SK-N-SH treated with all-trans-retinoic acid at 6 μM for 48 hours (cell line): ENCODE data around the gene MAP1B.

ENCODE experiments used
- ATAC-seq: fragments of 200-7000 bp; cut with Tn5 transposase; 3 replicates; pipeline ENCODE4 v1.9.1; 2020; ENCODE audit warnings: mild to moderate bottlenecking, moderate library complexity
- ARNTL ChIP-seq: fragments of 450-650 bp; formaldehyde crosslinking; IDR thresholded peaks from 2 replicates; pipeline ENCODE4 v1.5.0; 2020; ENCODE audit warnings: low read depth, mild to moderate bottlenecking, moderate library complexity, borderline replicate concordance
- BACH2 ChIP-seq: fragments of 250-450 bp; sonication (Bioruptor Pico); IDR thresholded peaks from 2 replicates; pipeline ENCODE4 v1.9.0; 2021; ENCODE audit warnings: mild to moderate bottlenecking, borderline replicate concordance
- CREB5 ChIP-seq: fragments of 250-450 bp; sonication (Bioruptor Pico); IDR thresholded peaks from 2 replicates; pipeline ENCODE4 v1.5.1; 2020; ENCODE audit warnings: low read depth, mild to moderate bottlenecking, moderate library complexity
- CSDC2 ChIP-seq: fragments of 250-450 bp; sonication (Bioruptor Pico); IDR thresholded peaks from 2 replicates; pipeline ENCODE4 v1.5.0; 2020; ENCODE audit warnings: mild to moderate bottlenecking, moderate library complexity
- CSRNP3 ChIP-seq: fragments of 250-450 bp; sonication (Bioruptor Pico); IDR thresholded peaks from 2 replicates; pipeline ENCODE4 v1.5.1; 2021; ENCODE audit warnings: mild to moderate bottlenecking, moderate library complexity
- ESRRG ChIP-seq: fragments of 250-450 bp; sonication (Bioruptor Pico); IDR thresholded peaks from 2 replicates; pipeline ENCODE4 v1.6.1; 2021; ENCODE audit warnings: mild to moderate bottlenecking
- GLIS3 ChIP-seq: fragments of 250-450 bp; sonication (Bioruptor Pico); IDR thresholded peaks from 2 replicates; pipeline ENCODE4 v1.5.0; 2020; ENCODE audit warnings: mild to moderate bottlenecking, moderate library complexity
- ISL1 ChIP-seq: fragments of 250-450 bp; sonication (Bioruptor Pico); IDR thresholded peaks from 2 replicates; pipeline ENCODE4 v2.1.2; 2022; ENCODE audit warnings: mild to moderate bottlenecking, moderate library complexity
- OSR1 ChIP-seq: fragments of 250-450 bp; sonication (Bioruptor Pico); IDR thresholded peaks from 2 replicates; pipeline ENCODE4 v1.8.0; 2022; ENCODE audit warnings: moderate library complexity, mild to moderate bottlenecking, inconsistent platforms
- POU6F1 ChIP-seq: fragments of 250-450 bp; sonication (Bioruptor Pico); IDR thresholded peaks from 2 replicates; pipeline ENCODE4 v1.8.0; 2021; ENCODE audit warnings: low read depth, mild to moderate bottlenecking, moderate library complexity, borderline replicate concordance
- PPARA ChIP-seq: fragments of 250-450 bp; sonication (Bioruptor Pico); IDR thresholded peaks from 2 replicates; pipeline ENCODE4 v1.5.0; 2020; ENCODE audit warnings: mild to moderate bottlenecking, borderline replicate concordance
- RARB ChIP-seq: fragments of 250-450 bp; sonication (Bioruptor Pico); IDR thresholded peaks from 2 replicates; pipeline ENCODE4 v1.8.0; 2021; ENCODE audit warnings: mild to moderate bottlenecking, moderate library complexity
- SNAI2 ChIP-seq: fragments of 250-450 bp; sonication (Bioruptor Pico); IDR thresholded peaks from 2 replicates; pipeline ENCODE4 v1.5.0; 2020; ENCODE audit warnings: mild to moderate bottlenecking, moderate library complexity
- TCF4 ChIP-seq: fragments of 250-450 bp; sonication (Bioruptor Pico); IDR thresholded peaks from 2 replicates; pipeline ENCODE4 v1.8.0; 2021; ENCODE audit warnings: mild to moderate bottlenecking, moderate library complexity, borderline replicate concordance
- TOX ChIP-seq: fragments of 250-450 bp; sonication (Bioruptor Pico); IDR thresholded peaks from 2 replicates; pipeline ENCODE4 v1.8.0; 2021; ENCODE audit warnings: mild to moderate bottlenecking, moderate library complexity, borderline replicate concordance
- TSHZ2 ChIP-seq: fragments of 250-450 bp; sonication (Bioruptor Pico); IDR thresholded peaks from 2 replicates; pipeline ENCODE4 v1.5.0; 2020; ENCODE audit warnings: mild to moderate bottlenecking, moderate library complexity
- ZC3H10 ChIP-seq: fragments of 250-450 bp; sonication (Bioruptor Pico); IDR thresholded peaks from 2 replicates; pipeline ENCODE4 v1.5.1; 2021; ENCODE audit warnings: mild to moderate bottlenecking, moderate library complexity
- ZFP3 ChIP-seq: fragments of 250-450 bp; sonication (Bioruptor Pico); IDR thresholded peaks from 2 replicates; pipeline ENCODE4 v1.5.0; 2020; ENCODE audit warnings: mild to moderate bottlenecking, moderate library complexity
- ZFP30 ChIP-seq: fragments of 450-650 bp; formaldehyde crosslinking; IDR thresholded peaks from 2 replicates; pipeline ENCODE4 v1.5.0; 2022; ENCODE audit warnings: mild to moderate bottlenecking, moderate library complexity
- ZNF565 ChIP-seq: fragments of 450-650 bp; formaldehyde crosslinking; conservative IDR thresholded peaks from 2 replicates; pipeline ENCODE4 v1.5.0; 2020; ENCODE audit warnings: low read depth, mild to moderate bottlenecking, moderate library complexity
- ZNF70 ChIP-seq: fragments of 450-650 bp; formaldehyde crosslinking; IDR thresholded peaks from 2 replicates; pipeline ENCODE4 v1.5.0; 2020; ENCODE audit warnings: mild to moderate bottlenecking, moderate library complexity
- ZNF8 ChIP-seq: fragments of 450-650 bp; formaldehyde crosslinking; IDR thresholded peaks from 2 replicates; pipeline ENCODE4 v1.5.0; 2020; ENCODE audit warnings: mild to moderate bottlenecking, moderate library complexity
- TF ChIP-seq, protein P1 (sequence below): fragments of 250-450 bp; sonication (Bioruptor Pico); IDR thresholded peaks from 2 replicates; pipeline ENCODE4 v1.8.0; 2020; ENCODE audit warnings: mild to moderate bottlenecking, moderate library complexity, borderline replicate concordance

The MAP1B gene

DNA sequence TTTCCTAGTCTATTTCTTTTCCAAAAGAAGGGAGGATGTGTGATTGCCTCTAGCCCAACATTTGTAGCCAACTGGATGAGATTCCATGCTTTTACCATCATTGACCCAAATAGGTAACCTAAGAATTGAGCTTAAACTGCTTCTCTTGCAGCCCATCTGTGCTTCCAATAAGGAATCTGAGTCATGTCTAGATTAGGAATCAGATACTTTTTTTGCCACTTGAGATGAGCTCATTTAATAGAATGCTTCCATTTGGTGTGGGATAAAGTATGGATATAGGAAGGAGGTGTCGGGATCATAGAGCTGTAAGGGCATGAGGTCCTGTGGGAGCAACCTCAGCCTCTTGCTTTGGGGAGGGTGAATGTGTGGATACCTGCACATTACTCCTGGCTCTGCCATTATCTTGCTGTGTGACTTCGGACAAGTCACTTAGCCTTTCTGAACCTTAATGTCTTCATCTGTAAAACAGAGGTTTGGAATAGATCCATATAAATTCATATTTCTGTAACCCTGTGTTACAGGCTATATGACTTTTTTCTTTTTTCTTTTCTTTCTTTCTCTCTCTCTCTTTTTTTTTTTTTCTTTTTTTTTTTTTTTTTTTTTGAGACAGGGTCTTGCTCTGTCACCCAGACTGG lies 56.2 kb downstream of the MAP1B start:
- no peak for ATAC-seq
- no peak for TF ChIP-seq ZNF70 (CRISPR knock-in tag)
- TF ChIP-seq CSDC2 (CRISPR knock-in tag) = no peak
- no peak for TF ChIP-seq GLIS3
- TF ChIP-seq RARB = no peak
- no peak for TF ChIP-seq TOX (CRISPR knock-in tag)
- no peak for TF ChIP-seq BACH2 (CRISPR knock-in tag)
- TF ChIP-seq CSRNP3 (CRISPR knock-in tag) = no peak
- TF ChIP-seq ARNTL = no peak
- no peak for TF ChIP-seq POU6F1 (CRISPR knock-in tag)
- TF ChIP-seq, all 23 proteins: peak for 0

DNA sequence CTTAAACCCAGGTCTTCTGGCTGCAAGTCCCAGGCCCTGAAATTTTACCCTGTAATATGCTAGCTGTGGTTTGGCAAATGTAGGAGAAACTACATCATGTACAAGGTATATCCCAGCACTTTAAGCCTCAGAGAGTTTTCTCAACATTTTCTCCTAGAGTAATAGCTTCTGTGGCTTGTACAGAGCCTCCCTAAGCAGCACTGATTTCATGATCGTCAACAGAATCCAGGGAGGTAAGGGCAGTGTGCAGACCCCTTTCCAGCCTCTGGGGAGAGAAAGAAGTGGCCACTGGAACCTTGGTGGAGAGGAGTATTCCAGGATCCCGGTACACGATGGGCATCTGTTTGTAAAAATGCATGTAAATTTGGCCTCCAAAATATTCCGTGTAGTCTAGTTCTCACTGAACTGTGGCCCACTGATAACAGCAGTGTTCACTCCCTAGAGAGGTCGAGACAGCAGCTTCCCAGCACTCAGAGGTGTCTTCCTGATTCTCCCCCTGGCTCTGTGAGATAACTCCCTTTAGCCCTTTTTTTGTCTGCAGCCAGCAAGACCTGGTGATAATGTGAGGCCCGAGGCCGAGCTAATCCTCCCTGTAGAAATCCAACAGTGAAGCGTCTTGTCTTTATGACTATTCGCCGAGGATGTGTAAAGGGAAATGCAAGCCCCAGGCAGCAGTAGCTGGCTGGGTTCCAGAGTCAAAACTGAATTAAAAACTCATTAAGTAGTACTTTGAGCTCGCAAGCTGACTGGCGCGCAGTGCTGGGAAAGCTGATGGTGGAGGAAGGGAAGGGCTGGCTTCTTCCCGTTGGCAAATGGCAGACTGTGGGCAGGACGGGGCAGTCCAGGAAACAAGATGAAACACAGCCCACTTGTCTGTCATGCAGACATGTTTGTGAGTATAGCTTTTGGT lies 59.0 kb downstream of the MAP1B start:
- ATAC-seq = peak; percentile 87
- TF ChIP-seq CREB5 (CRISPR knock-in tag) = no peak
- no peak for TF ChIP-seq OSR1
- TF ChIP-seq ZNF8 = 0 out of 2 replicates have a peak, but pooled peaks have one; percentile 31
- peak; percentile 95 for TF ChIP-seq ISL1 (CRISPR knock-in tag)
- TF ChIP-seq, protein P1, sequence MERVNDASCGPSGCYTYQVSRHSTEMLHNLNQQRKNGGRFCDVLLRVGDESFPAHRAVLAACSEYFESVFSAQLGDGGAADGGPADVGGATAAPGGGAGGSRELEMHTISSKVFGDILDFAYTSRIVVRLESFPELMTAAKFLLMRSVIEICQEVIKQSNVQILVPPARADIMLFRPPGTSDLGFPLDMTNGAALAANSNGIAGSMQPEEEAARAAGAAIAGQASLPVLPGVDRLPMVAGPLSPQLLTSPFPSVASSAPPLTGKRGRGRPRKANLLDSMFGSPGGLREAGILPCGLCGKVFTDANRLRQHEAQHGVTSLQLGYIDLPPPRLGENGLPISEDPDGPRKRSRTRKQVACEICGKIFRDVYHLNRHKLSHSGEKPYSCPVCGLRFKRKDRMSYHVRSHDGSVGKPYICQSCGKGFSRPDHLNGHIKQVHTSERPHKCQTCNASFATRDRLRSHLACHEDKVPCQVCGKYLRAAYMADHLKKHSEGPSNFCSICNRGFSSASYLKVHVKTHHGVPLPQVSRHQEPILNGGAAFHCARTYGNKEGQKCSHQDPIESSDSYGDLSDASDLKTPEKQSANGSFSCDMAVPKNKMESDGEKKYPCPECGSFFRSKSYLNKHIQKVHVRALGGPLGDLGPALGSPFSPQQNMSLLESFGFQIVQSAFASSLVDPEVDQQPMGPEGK (CRISPR knock-in tag) = peak; percentile 51; the same call in 1 of the 2 replicates
- no peak for TF ChIP-seq PPARA (CRISPR knock-in tag)
- no peak for TF ChIP-seq RARB
- no peak for TF ChIP-seq ZNF70 (CRISPR knock-in tag)
- TF ChIP-seq TSHZ2 = peak; percentile 90
- TF ChIP-seq ESRRG = no peak
- no peak for TF ChIP-seq ARNTL
- peak; percentile 61; the same call in 1 of the 2 replicates for TF ChIP-seq ZFP3 (CRISPR knock-in tag)
- no peak for TF ChIP-seq ZFP30 (CRISPR knock-in tag)
- no peak for TF ChIP-seq ZNF565
- TF ChIP-seq ZC3H10 (CRISPR knock-in tag) = no peak
- TF ChIP-seq CSRNP3 (CRISPR knock-in tag) = no peak
- TF ChIP-seq SNAI2 (CRISPR knock-in tag) = no peak
- no peak for TF ChIP-seq TOX (CRISPR knock-in tag)
- TF ChIP-seq BACH2 (CRISPR knock-in tag) = no peak
- peak; percentile 62 for TF ChIP-seq TCF4 (CRISPR knock-in tag)
- 0 out of 2 replicates have a peak, but pooled peaks have one; percentile 53 for TF ChIP-seq CSDC2 (CRISPR knock-in tag)
- peak; percentile 84; the same call in 1 of the 2 replicates for TF ChIP-seq GLIS3
- no peak for TF ChIP-seq POU6F1 (CRISPR knock-in tag)
- TF ChIP-seq, all 23 proteins: peak for 8
